ENCODE data around the gene MGAT5.

The MGAT5 gene

DNA sequence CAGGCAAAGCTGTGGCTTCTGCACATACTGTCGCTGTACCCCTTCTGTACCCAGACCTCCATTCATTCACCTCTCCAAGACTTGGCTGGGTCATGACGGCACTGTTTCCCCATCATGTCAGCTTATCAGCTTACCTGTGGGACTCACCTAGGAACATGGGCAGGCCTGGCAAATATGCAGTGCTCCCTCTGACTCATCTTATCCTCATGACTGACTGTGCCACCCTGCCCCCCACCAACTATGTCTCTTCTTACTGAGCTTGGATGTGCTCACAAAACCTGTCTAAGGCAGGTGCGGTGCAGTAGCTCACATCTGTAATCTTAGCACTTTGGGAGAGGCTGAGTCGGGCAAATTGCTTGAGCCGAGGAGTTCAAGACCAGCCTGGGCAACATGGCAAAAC is 152.4 kb downstream of the MGAT5 start:
- peaks cover 36 to 37% of the 10 kb centered on the region in 2 donors for H3K4me1 Mint-ChIP-seq (ENCODE audit: low read depth in 2 of 2)
- H3K27ac Mint-ChIP-seq: peak overlapping the region in 1 of 2 donors; percentile 19
- H3K36me3 Mint-ChIP-seq (ENCODE audit: insufficient read depth): peaks cover 37% of the 10 kb centered on the region

DNA sequence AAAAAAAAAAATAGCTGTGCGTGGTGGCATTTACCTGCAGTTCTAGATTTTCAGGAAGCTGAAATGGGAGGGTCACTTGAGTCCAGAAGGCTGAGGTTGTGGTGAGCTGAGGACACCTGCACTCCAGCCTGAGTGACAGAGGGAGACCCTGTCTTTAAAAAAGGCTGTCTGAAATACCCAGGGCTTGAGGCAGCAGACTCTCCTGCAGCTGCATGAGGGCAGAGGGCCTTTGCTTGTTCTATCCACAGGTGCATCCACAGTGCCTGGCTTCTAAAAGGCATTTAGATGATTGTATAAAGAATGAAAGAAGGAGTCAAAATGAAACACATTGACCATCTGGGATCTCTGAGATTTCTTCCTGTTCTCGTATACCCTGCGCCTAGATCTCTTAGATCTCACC is 152.9 kb downstream of the MGAT5 start:
- Mint-ChIP-seq H3K9me3 (no peaks in the 10 kb centered on the region), H3K4me1 (ENCODE audit: low read depth in 2 of 2) (peaks cover 39 to 41% of the 10 kb centered on the region in 2 donors), H3K27me3 (no peaks in the 10 kb centered on the region), H3K4me3 (no peak overlapping the region), H3K36me3 (ENCODE audit: insufficient read depth) (peaks cover 37% of the 10 kb centered on the region), H3K27ac (peak overlapping the region in 1 of 2 donors; percentile 19)
- DNase-seq (no peak), ATAC-seq (replicated peaks) (no peak)

More for the DNA sequence above, 152.4 kb downstream of the MGAT5 start:
- H3K4me3 Mint-ChIP-seq: no peak overlapping the region
- H3K9me3 Mint-ChIP-seq: no peaks in the 10 kb centered on the region
- DNase-seq: no peak
- H3K27me3 Mint-ChIP-seq: no peaks in the 10 kb centered on the region
- no peak for ATAC-seq (replicated peaks)

DNA sequence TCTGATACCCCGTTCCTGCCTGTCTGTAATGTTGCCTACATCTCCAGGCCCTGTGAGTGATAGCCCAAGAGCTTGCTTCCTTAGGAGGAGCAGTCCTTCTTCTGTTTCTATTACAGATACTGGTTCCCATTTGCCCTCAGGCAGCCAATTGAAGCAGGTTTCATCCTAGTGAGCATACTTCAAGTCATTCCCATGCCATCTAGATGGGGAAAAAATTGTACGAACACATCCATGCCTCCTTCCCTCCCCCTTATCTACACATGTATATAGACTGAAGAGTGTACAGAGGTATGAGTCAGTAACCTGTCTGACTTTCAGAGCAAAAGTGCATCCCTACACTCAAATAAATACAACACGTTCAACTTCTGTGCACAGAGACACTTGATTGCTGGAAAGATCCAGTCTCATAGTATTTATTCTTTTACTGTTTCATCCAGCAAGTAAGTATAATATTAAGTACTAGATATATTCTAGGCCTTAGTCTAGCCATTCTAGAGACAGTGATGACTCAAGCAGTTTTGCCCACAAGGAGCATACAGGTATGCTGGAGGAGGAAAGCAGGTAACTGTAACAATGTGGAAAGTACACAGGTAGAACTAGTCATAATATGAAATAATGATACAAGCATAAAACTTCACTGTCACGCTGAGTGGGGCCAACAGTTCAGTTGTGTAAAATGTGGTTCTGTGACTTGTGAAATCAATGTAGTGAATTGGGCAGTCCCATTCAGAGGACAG is 153.4 kb downstream of the MGAT5 start:
- Mint-ChIP-seq H3K4me3 (no peak overlapping the region), H3K9me3 (no peaks in the 10 kb centered on the region), H3K27me3 (no peaks in the 10 kb centered on the region), H3K4me1 (ENCODE audit: low read depth in 2 of 2) (peaks cover 44 to 46% of the 10 kb centered on the region in 2 donors), H3K27ac (peak overlapping the region; percentile 50 to 77), H3K36me3 (ENCODE audit: insufficient read depth) (peaks cover 34% of the 10 kb centered on the region)
- ATAC-seq (replicated peaks) (no peak), DNase-seq (no peak)

DNA sequence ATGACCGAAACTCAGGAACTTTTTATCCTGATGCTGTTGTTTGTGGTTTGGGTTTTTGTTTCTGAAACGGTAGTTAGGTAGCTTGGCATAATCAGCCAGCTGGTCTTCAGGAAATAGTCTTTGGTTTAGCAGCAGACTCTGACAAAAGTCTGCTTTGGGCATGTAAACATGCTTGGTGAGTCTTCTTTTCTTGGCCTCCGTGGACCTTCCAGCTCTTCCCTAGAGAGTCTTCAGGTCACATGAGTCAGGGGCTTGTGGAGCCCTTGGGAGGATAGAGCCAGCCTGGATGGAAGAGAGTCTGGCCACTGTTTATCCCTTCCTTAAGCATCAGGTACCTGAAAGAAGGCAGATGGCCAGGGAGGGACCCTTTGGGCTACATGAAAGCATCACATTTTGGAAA is 154.5 kb downstream of the MGAT5 start:
- H3K27me3 Mint-ChIP-seq: no peaks in the 10 kb centered on the region
- peaks cover 44 to 48% of the 10 kb centered on the region in 2 donors for H3K4me1 Mint-ChIP-seq (ENCODE audit: low read depth in 2 of 2)
- ATAC-seq (replicated peaks) (no peak), DNase-seq (no peak)
- peak overlapping the region in 1 of 2 donors; percentile 13 for H3K4me3 Mint-ChIP-seq
- H3K9me3 Mint-ChIP-seq: no peaks in the 10 kb centered on the region
- peaks cover 28% of the 10 kb centered on the region for H3K36me3 Mint-ChIP-seq (ENCODE audit: insufficient read depth)
- peak overlapping the region; percentile 50 to 77 for H3K27ac Mint-ChIP-seq

DNA sequence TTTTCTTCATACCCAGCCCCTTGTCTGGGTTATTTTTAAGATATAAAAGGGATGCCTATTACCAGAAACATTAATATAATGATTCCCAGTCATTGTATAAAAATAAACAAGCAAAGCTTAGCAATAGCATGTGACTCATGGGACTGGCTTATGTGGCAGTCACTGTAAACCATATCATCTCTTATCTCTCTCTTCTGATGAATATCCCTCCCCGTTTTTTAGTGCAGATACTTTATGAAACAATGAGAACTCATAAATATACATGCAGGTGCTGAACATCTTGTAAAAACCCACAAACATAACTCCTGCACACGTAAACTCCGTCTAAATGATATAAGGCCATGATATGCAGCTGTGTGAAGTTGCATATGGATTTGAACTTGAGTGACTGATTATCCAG is 154.9 kb downstream of the MGAT5 start:
- Mint-ChIP-seq H3K27me3 (no peaks in the 10 kb centered on the region), H3K36me3 (ENCODE audit: insufficient read depth) (peaks cover 30% of the 10 kb centered on the region), H3K4me3 (peak overlapping the region in 1 of 2 donors; percentile 13), H3K9me3 (no peaks in the 10 kb centered on the region), H3K27ac (peak overlapping the region in 1 of 2 donors; percentile 77), H3K4me1 (ENCODE audit: low read depth in 2 of 2) (peaks cover 44 to 48% of the 10 kb centered on the region in 2 donors)
- ATAC-seq (replicated peaks) (no peak), DNase-seq (no peak)

DNA sequence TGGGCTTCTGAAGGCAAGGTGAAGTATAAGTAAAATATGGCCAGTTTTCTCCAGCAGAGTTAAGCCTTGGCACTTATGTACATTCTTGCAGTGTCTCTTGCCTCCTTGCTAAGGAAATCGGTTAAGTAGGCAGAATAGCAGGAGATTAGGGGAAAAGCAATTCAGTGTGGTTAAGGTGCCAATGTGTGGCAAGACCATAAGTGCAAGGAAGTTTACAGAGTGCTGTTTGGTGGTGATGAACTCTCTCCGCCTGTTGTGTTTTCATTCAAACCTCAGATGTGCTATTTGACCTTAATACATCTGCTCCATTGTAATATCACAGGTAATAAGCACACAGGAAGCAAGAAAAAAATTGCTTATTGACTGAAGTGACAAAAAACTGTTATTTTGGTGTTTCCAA is 156.1 kb downstream of the MGAT5 start:
- H3K27ac Mint-ChIP-seq: peak overlapping the region; percentile 82 to 90

DNA sequence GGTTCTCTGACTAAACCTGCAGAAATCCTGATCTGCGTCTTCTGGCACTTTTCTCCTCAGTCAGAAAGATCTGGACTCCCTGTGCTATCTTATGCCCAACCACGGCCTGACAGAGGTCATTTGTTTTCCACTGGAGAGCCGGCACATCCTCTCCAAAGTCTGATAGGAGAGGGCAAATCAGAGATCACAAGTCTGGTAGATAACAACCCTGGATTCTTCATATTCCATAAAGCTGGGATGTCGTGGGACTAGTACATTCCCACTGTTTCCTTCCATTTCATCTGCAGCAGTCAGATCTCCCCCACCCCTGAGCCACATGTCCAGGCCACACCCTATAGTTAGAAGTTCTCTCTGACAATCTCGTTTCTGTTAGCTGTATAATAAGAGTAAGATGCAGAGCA is 157.0 kb downstream of the MGAT5 start:
- peaks cover 44 to 48% of the 10 kb centered on the region in 2 donors for H3K4me1 Mint-ChIP-seq (ENCODE audit: low read depth in 2 of 2)
- H3K9me3 Mint-ChIP-seq: no peaks in the 10 kb centered on the region

More for the DNA sequence above, 156.1 kb downstream of the MGAT5 start:
- peak overlapping the region; percentile 23 to 48 for H3K4me3 Mint-ChIP-seq
- DNase-seq (peak in 1 of 3 experiments; percentile 5), ATAC-seq (replicated peaks) (peak; percentile 58)
- peaks cover 32% of the 10 kb centered on the region for H3K36me3 Mint-ChIP-seq (ENCODE audit: insufficient read depth)
- no peaks in the 10 kb centered on the region for H3K9me3 Mint-ChIP-seq
- peaks cover 44 to 48% of the 10 kb centered on the region in 2 donors for H3K4me1 Mint-ChIP-seq (ENCODE audit: low read depth in 2 of 2)
- no peaks in the 10 kb centered on the region for H3K27me3 Mint-ChIP-seq

DNA sequence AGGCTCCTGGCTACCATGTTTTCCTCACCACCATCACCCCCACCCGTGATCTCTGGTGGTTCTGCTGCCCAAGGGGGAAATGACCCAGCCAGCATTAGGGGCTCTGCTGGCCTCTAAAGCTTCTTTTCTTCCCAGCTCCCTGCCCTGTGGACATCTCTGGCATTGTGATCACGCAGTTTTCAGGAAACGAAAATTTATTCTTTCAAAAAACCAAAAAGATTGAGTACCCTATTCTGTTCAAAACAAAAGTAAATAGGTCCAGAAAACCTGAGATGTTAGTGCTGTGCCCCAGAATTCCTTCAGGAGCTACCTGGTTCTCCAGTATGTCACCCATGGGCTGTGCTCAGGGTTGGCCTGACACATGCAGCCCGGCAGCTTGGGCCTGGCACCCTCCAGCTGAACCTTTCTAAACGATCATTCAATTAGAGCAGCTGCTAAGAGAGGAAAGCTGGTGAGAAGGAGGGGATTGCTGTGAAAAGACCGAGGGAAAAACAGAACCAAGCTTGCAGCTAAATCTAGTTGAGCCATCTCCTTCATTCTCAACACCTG is 157.5 kb downstream of the MGAT5 start:
- no peaks in the 10 kb centered on the region for H3K27me3 Mint-ChIP-seq
- no peak for DNase-seq
- peak overlapping the region in 1 of 2 donors; percentile 10 for H3K4me3 Mint-ChIP-seq
- peaks cover 42 to 46% of the 10 kb centered on the region in 2 donors for H3K4me1 Mint-ChIP-seq (ENCODE audit: low read depth in 2 of 2)
- no peak for ATAC-seq (replicated peaks)
- peak overlapping the region; percentile 82 to 90 for H3K27ac Mint-ChIP-seq
- H3K9me3 Mint-ChIP-seq: no peaks in the 10 kb centered on the region
- peaks cover 40% of the 10 kb centered on the region for H3K36me3 Mint-ChIP-seq (ENCODE audit: insufficient read depth)

More for the DNA sequence above, 157.0 kb downstream of the MGAT5 start:
- H3K27ac Mint-ChIP-seq: peak overlapping the region; percentile 82 to 90
- H3K4me3 Mint-ChIP-seq: peak overlapping the region in 1 of 2 donors; percentile 10
- no peak for ATAC-seq (replicated peaks)
- no peaks in the 10 kb centered on the region for H3K27me3 Mint-ChIP-seq
- no peak for DNase-seq
- H3K36me3 Mint-ChIP-seq (ENCODE audit: insufficient read depth): peaks cover 39% of the 10 kb centered on the region

DNA sequence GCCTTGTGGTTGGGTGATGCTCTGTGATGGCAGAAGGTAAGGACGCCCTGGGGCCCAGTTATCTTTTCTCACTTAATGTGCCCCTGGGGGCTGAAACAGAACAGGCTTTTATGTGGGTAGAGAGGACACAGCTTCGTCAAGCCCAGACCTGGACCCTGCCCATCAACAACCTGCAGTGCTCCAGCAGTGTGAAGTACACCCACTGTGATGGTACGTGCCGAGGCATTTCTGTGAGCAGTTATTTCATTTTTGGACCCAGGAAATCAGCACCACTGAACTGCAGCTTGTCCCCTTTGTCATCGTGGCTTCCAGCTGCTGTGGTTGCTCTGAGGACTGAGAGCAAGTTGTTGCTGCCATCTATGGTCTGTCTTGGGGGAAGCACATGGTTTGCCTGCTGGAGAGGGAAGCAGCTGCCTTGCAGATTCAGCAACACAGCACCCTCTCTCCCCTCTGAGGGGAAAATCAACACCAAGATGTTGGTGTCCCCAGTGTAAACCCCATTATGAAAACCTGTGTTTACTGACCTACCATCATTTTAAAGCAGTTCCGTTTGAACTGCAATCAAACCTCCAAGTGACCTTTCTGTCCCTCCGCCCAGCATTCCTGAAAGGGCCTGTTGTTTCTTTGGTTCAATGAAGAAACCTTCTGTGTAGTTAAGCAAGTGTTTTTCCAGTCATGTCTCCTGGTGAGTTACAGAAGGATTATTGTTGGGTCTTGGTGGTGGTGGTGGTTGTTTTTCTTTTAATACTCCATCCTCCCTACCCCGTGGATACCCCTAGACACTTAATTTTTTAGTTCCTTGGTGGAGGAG is 158.2 kb downstream of the MGAT5 start:
- Mint-ChIP-seq H3K36me3 (ENCODE audit: insufficient read depth) (peaks cover 39% of the 10 kb centered on the region), H3K4me3 (no peak overlapping the region), H3K27ac (peak overlapping the region in 1 of 2 donors; percentile 82), H3K9me3 (no peaks in the 10 kb centered on the region), H3K27me3 (no peaks in the 10 kb centered on the region), H3K4me1 (ENCODE audit: low read depth in 2 of 2) (peaks cover 39 to 41% of the 10 kb centered on the region in 2 donors)
- ATAC-seq (replicated peaks) (peak; percentile 88), DNase-seq (peak; percentile 52 to 69 (median 53))

DNA sequence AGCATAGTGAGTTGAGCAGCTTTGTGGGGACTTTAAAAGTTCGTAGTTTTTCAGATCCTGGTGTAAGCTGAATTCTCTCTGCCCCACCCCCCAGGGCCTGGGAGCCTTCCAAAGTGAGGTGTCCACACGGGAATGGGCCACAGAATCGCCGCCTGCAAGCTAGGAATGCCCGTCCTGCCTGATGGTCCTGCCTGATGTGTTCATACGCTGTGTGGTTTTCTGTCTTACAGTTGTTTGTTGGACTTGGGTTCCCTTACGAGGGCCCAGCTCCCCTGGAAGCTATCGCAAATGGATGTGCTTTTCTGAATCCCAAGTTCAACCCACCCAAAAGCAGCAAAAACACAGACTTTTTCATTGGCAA is 158.7 kb downstream of the MGAT5 start:
- Mint-ChIP-seq H3K36me3 (ENCODE audit: insufficient read depth) (peaks cover 41% of the 10 kb centered on the region), H3K27ac (no peak overlapping the region), H3K4me1 (ENCODE audit: low read depth in 2 of 2) (peaks cover 39 to 40% of the 10 kb centered on the region in 2 donors), H3K9me3 (no peaks in the 10 kb centered on the region), H3K4me3 (no peak overlapping the region), H3K27me3 (no peaks in the 10 kb centered on the region)
- DNase-seq: no peak
- no peak for ATAC-seq (replicated peaks)

DNA sequence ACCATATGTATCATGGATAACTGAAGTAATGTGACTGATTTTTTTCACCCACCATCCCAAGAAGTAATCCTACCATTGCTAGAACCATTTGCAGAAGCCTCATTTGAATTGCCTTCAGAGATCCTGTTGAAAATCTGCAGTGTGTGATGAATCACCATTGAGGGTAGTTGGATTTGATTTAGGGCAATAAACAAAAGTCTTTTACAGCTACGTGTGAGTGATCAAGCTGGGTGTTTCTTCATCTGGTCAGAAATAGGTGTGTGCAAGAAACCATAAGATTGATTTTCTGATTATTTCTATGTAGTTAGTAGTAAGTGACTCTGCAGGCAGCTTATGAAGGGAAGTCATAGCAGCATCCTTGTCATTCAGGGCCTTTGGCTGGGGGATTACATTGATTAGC is 159.6 kb downstream of the MGAT5 start:
- peaks cover 41% of the 10 kb centered on the region for H3K36me3 Mint-ChIP-seq (ENCODE audit: insufficient read depth)
- peaks cover 32 to 33% of the 10 kb centered on the region in 2 donors for H3K4me1 Mint-ChIP-seq (ENCODE audit: low read depth in 2 of 2)
- no peaks in the 10 kb centered on the region for H3K9me3 Mint-ChIP-seq
- no peaks in the 10 kb centered on the region for H3K27me3 Mint-ChIP-seq
- no peak for DNase-seq
- H3K27ac Mint-ChIP-seq: no peak overlapping the region
- no peak overlapping the region for H3K4me3 Mint-ChIP-seq
- no peak for ATAC-seq (replicated peaks)

DNA sequence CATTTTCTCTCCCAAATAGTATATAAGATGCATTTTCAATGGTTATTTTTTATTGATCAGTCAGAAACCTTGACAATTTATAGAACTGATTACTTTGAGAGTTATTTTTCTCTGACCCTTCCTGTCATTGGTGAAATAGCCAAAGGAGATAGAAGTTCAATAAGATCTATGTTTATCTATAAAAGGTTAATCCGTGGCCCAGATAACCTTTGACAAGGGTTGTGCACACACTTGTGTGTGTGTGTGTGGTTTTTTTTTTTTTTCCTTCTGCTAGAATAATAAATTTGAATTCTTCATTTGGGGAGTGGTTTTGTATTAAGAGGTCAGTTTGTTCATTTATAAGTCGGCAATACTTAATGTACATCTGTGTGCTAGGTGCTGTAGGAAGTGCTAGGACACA is 160.0 kb downstream of the MGAT5 start:
- H3K36me3 Mint-ChIP-seq (ENCODE audit: insufficient read depth): peaks cover 40% of the 10 kb centered on the region
- H3K27me3 Mint-ChIP-seq: no peaks in the 10 kb centered on the region
- ATAC-seq (replicated peaks): no peak
- no peak overlapping the region for H3K4me3 Mint-ChIP-seq
- no peaks in the 10 kb centered on the region for H3K9me3 Mint-ChIP-seq
- H3K27ac Mint-ChIP-seq: no peak overlapping the region
- peaks cover 29% of the 10 kb centered on the region in 2 donors for H3K4me1 Mint-ChIP-seq (ENCODE audit: low read depth in 2 of 2)
- DNase-seq: no peak

DNA sequence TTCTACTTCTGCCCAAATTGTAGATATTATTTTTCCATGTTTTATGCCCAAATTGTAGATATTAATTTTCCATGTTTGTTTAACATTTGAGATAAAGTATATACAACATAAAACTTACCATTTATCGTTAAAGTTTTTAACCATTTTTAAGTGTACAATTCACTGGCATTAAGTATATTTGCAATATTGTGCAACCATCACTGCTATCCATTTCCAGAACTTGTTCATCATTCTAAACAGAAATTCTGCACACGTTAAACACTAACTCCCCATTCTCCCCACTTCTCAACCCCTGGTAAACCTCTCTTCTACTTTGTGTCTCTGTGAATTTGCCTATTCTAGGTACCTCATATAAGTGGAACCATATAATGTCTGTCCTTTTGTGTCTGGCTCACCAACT is 162.1 kb downstream of the MGAT5 start:
- Mint-ChIP-seq H3K4me3 (no peak overlapping the region), H3K4me1 (ENCODE audit: low read depth in 2 of 2) (peaks cover 13 to 14% of the 10 kb centered on the region in 2 donors), H3K9me3 (no peaks in the 10 kb centered on the region), H3K27ac (no peak overlapping the region), H3K27me3 (no peaks in the 10 kb centered on the region), H3K36me3 (ENCODE audit: insufficient read depth) (peaks cover 39% of the 10 kb centered on the region)
- no peak for ATAC-seq (replicated peaks)
- DNase-seq: no peak

Measured in effector memory CD8-positive, alpha-beta T cell (primary cell).